Bronchial epithelial cell (primary cell): ENCODE data around the gene ROR2. TPM values are rescaled to one million over a fixed set of nuclear protein-coding genes. Genes with fewer than 3 reads are reported as not detected.

Source experiments
- DNase-seq: peaks from one replicate; pipeline ENCODE4 v3.0.0-alpha.2; 2010; ENCODE audit warnings: low read depth
- FAIRE-seq: peaks from 2 replicates; lab custom pipeline; 2011; peaks lifted over from hg19 to GRCh38; lab: Jason Lieb, UNC
- H3K27me3 ChIP-seq: 2 replicates; pipeline ENCODE4 v1.5.1; 2011; ENCODE audit warnings: low read length; ENCODE audit not compliant: control insufficient read depth, insufficient read depth
- H3K36me3 ChIP-seq: 2 replicates; pipeline ENCODE4 v1.5.1; 2011; ENCODE audit warnings: low read length; ENCODE audit not compliant: control insufficient read depth, insufficient read depth
- H3K4me3 ChIP-seq: 2 replicates; pipeline ENCODE4 v1.5.1; 2011; ENCODE audit warnings: mild to moderate bottlenecking, low read depth, low read length, control low read depth
- CTCF ChIP-seq: IDR thresholded peaks from 2 replicates; pipeline ENCODE4 v1.5.1; 2011; ENCODE audit warnings: mild to moderate bottlenecking, moderate library complexity, low read length, control low read depth, inconsistent platforms; ENCODE audit not compliant: insufficient read depth, severe bottlenecking
- total RNA-seq: library from RNA; depleted of rRNA; stranded (reverse); fragments of >200 nt; gene quantifications from 2 replicates; pipeline ENCODE4 v1.2.1, GENCODE V29; 2014

Gene ROR2
- total RNA-seq, 1 donor from 2014 or later, result 0.26 TPM

- Histone ChIP-seq H3K36me3 (no peaks in the 10 kb centered on the region), H3K4me3 (no peak overlapping the region), H3K27me3 (no peaks in the 10 kb centered on the region)
- TF ChIP-seq CTCF, result no peak
- FAIRE-seq (no peak), DNase-seq (no peak)
These were observed 60.7 kb downstream of the ROR2 start for GRCh38 chr9:91889161-91889911.

GRCh38 chr9:91886414-91887076 is 63.5 kb downstream of the ROR2 start:
- DNase-seq (no peak), FAIRE-seq (no peak)
- Histone ChIP-seq H3K36me3 (no peaks in the 10 kb centered on the region), H3K4me3 (no peak overlapping the region), H3K27me3 (no peaks in the 10 kb centered on the region)
- TF ChIP-seq CTCF, result no peak

DNA sequence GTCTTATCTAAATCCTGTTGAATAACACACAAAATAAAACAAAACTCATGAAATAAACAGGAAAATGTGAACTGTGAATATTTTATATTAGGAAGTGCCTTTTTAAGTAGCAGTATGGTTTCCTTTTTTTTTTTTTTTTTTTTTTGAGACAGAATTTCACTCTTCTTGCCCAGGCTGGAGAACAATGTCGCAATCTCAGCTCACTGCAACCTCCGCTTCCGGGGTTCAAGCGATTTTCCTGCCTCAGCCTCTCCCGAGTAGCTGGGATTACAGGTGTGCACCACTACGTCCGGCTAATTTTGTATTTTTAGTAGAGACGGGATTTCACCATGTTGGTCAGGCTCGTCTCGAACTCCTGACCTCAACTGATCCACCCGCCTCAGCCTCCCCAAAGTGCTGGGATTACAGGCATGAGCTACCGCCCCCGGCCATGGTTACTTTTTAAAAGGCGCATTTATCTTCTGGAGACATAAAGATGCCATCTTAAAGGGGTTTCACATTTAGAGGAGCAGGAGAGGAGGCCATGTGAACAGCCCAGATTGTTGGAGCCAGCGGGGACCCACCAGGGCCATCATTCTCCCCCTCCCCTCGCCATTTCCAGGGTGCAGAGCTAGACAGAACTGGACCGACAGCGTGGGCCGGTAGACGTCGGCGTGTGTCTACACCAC is 64.1 kb downstream of the ROR2 start:
- DNase-seq (no peak), FAIRE-seq (no peak)
- TF ChIP-seq CTCF, result no peak
- Histone ChIP-seq H3K36me3 (no peaks in the 10 kb centered on the region), H3K27me3 (no peaks in the 10 kb centered on the region), H3K4me3 (no peak overlapping the region)

GRCh38 chr9:91884696-91885687 is 65.0 kb downstream of the ROR2 start:
- Histone ChIP-seq H3K36me3 (no peaks in the 10 kb centered on the region), H3K4me3 (no peak overlapping the region), H3K27me3 (no peaks in the 10 kb centered on the region)
- DNase-seq (no peak), FAIRE-seq (no peak)
- TF ChIP-seq CTCF, result no peak

- H3K27me3 ChIP-seq, result no peaks in the 10 kb centered on the region
- no peak for TF ChIP-seq CTCF
- no peak for FAIRE-seq
These were observed 65.9 kb downstream of the ROR2 start for GRCh38 chr9:91884153-91884552.

More at GRCh38 chr9:91884153-91884552, 65.9 kb downstream of the ROR2 start:
- Histone ChIP-seq H3K36me3 (no peaks in the 10 kb centered on the region), H3K4me3 (no peak overlapping the region)
- DNase-seq, result no peak
